Esophagus muscularis mucosa (tissue), 4 donors: ENCODE results near the gene KRT36. TPM values are rescaled to one million over a fixed set of nuclear protein-coding genes. Genes with fewer than 3 reads are reported as not detected.
A peak's percentile ranks its signal among the peaks of the same experiment; 100 is the strongest.

Experiments
- DNase-seq: peaks from one replicate; pipeline ENCODE4 v3.0.0-alpha.2; 2017; ENCODE audit errors: extremely low spot score
- H3K27ac ChIP-seq, 4 donors: fragments of 200-600 bp; sonication (generic); replicated peaks in 1 of 4; 1 replicate in 3 of 4; 2 replicates in 1 of 4; pipeline ENCODE4 v1.5.1; 2016 to 2019; ENCODE audit warnings: mild to moderate bottlenecking in 1 of 4
- H3K27me3 ChIP-seq, 4 donors: fragments of 200-600 bp; sonication (generic); one replicate each; pipeline versions ENCODE4 v1.5.1 to v1.6.0; 2016 to 2019
- H3K36me3 ChIP-seq, 4 donors: fragments of 200-600 bp; sonication (generic); one replicate each; pipeline ENCODE4 v1.5.1; 2016 to 2019
- H3K4me1 ChIP-seq, 4 donors: fragments of 200-600 bp; sonication (generic); one replicate each; pipeline ENCODE4 v1.5.1; 2016 to 2019
- H3K4me3 ChIP-seq, 4 donors: fragments of 200-600 bp; sonication (generic); 1 replicate in 2 of 4; 2 replicates in 2 of 4; pipeline ENCODE4 v1.5.1; 2016 to 2019; ENCODE audit warnings: mild to moderate bottlenecking in 4 of 4, moderate library complexity in 1 of 4
- H3K9me3 ChIP-seq, 4 donors: fragments of 200-600 bp; sonication (generic); 1 replicate in 3 of 4; 2 replicates in 1 of 4; pipeline ENCODE4 v1.5.1; 2016 to 2019
- CTCF ChIP-seq, 3 experiments: fragments of 200-600 bp in 2 of 3; fragments of 450-650 bp in 1 of 3; sonication (generic) in 2 of 3; IDR thresholded peaks; one replicate each; pipeline ENCODE4 v1.5.1; 2017 to 2019; ENCODE audit warnings: antibody characterized with exemption in 3 of 3, mild to moderate bottlenecking in 2 of 3, moderate library complexity in 1 of 3
- EP300 ChIP-seq: sonication (generic); formaldehyde crosslinking; IDR thresholded peaks from one replicate; pipeline ENCODE4 v1.6.1; 2017; ENCODE audit warnings: antibody characterized with exemption
- POLR2A ChIP-seq: fragments of 450-650 bp; IDR thresholded peaks from one replicate; pipeline ENCODE4 v1.6.1; 2017; ENCODE audit warnings: antibody characterized with exemption, moderate library complexity, mild to moderate bottlenecking, low read depth
- POLR2AphosphoS5 ChIP-seq, 2 donors: sonication (generic); formaldehyde crosslinking; IDR thresholded peaks; one replicate each; pipeline ENCODE4 v1.6.1; 2017; ENCODE audit warnings: antibody characterized with exemption in 2 of 2
- WGBS: methylation state at CpG from one replicate; pipeline ENCODE4 v1.1.5; 2018; 5-methylcytosine and 5-hydroxymethylcytosine counted together
- intact Hi-C: fragments of 100-400 bp; cut with DNase I; formaldehyde crosslinking; loops from one replicate; pipeline ENCODE4 v1.15.1; 2023
- total RNA-seq, 4 donors: library from RNA; depleted of rRNA; stranded (reverse); fragments of >200 nt; gene quantifications; one replicate each; pipeline versions ENCODE4 v1.1.0 to v1.2.1, GENCODE V29; 2016

KRT36 gene
- total RNA-seq, 4 donors from 2014 or later = not detected

DNA sequence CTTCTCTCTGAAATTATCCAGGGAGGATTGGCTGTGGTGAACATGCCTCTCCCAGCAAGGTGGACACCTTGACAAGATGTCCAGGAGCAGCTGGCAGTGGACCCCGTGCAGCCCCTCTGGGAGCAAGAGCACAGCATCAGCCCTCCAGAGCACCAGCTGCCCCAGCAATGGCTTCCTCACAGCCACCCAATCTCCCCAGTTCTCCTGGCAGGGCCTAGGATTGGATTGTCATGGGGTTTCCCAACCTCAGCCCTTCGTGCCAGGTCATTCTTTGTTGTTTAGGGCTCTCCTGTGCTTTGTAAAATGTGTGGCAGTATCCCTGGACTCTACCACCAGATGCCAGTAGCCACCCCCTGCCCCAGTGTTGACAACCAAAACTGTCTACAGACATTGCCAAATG, 1.8 kb upstream of the KRT36 start:
- no peak overlapping the region for H3K27ac ChIP-seq
- intact Hi-C loops = no loop called here

GRCh38 chr17:41490000-41490990, 585 bp upstream of the KRT36 start:
- Histone ChIP-seq H3K27me3 (peaks cover 0 to 7% (median 0%) of the 10 kb centered on the region in 4 donors), H3K9me3 (no peaks in the 10 kb centered on the region), H3K27ac (no peak overlapping the region), H3K4me1 (peaks cover 3 to 15% (median 10%) of the 10 kb centered on the region in 4 donors), H3K36me3 (no peaks in the 10 kb centered on the region), H3K4me3 (no peak overlapping the region)
- WGBS = 88% methylated on average over 10 of the region's 10 CpGs
- DNase-seq = no peak
- intact Hi-C loops = no loop called here
- TF ChIP-seq POLR2A = no peak
- TF ChIP-seq CTCF (IDR thresholded peaks at IDR 0.05) = no peak
- TF ChIP-seq EP300 = no peak
- no peak for TF ChIP-seq POLR2AphosphoS5 (IDR thresholded peaks at IDR 0.05)

More for the DNA sequence above, 1.8 kb upstream of the KRT36 start:
- no peak for DNase-seq
- H3K36me3 ChIP-seq = no peaks in the 10 kb centered on the region
- H3K9me3 ChIP-seq = no peaks in the 10 kb centered on the region
- H3K4me1 ChIP-seq = peaks cover 3 to 16% (median 10%) of the 10 kb centered on the region in 4 donors
- peaks cover 0 to 7% (median 0%) of the 10 kb centered on the region in 4 donors for H3K27me3 ChIP-seq
- H3K4me3 ChIP-seq = no peak overlapping the region
- TF ChIP-seq CTCF (IDR thresholded peaks at IDR 0.05) = no peak
- no peak for TF ChIP-seq EP300
- TF ChIP-seq POLR2A = no peak
- no peak for TF ChIP-seq POLR2AphosphoS5 (IDR thresholded peaks at IDR 0.05)
- 88% methylated on average over 1 of the region's 2 CpGs for WGBS

DNA sequence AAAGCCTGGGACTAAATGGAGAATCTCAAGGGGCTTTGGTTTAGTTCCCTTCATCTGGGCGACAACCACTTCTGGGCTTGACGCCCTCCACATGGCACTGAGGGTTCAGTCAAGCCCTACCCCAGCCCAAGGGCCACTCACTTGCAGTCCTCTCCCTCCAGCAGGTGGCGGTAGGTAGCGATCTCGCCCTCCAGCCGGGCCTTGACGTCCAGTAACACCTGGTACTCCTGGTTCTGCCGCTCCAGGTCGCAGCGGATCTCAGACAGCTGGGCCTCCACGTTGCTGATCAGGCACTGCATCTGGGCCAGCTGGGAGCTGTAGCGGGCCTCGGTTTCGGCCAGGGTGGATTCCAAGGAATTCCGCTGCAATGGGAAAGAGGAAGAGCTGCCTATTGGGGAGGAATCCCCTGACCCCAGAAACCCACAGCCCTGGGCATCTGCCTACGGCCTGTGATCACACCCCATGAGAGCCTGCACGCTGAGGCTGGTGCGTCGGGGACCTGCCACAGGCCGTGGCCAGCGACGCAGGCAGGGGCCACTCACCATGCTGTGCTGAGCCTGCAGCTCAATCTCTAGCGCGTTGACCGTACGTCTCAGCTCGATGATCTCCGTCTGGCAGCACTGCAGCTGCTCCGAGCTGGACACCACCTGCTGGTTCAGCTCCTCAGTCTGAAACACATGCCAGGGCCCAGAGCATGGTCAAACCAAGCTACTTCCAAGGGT, 2.7 kb downstream of the KRT36 start:
- H3K9me3 ChIP-seq = no peaks in the 10 kb centered on the region
- no peak for TF ChIP-seq EP300
- TF ChIP-seq CTCF (IDR thresholded peaks at IDR 0.05) = peak in 1 of 3 experiments; percentile 15
- no peak for DNase-seq
- H3K36me3 ChIP-seq = no peaks in the 10 kb centered on the region
- H3K4me3 ChIP-seq = no peak overlapping the region
- WGBS = 62% methylated on average over 18 of the region's 29 CpGs
- intact Hi-C loops = no loop called here
- no peaks in the 10 kb centered on the region for H3K4me1 ChIP-seq
- peaks cover 0 to 7% (median 0%) of the 10 kb centered on the region in 4 donors for H3K27me3 ChIP-seq
- no peak overlapping the region for H3K27ac ChIP-seq

GRCh38 chr17:41486316-41486715, 3.4 kb downstream of the KRT36 start:
- TF ChIP-seq CTCF (IDR thresholded peaks at IDR 0.05) (no peak), POLR2A (no peak), POLR2AphosphoS5 (IDR thresholded peaks at IDR 0.05) (no peak), EP300 (no peak)
- Histone ChIP-seq H3K27ac (no peak overlapping the region), H3K9me3 (no peaks in the 10 kb centered on the region), H3K4me1 (no peaks in the 10 kb centered on the region), H3K27me3 (peaks cover 0 to 7% (median 0%) of the 10 kb centered on the region in 4 donors), H3K4me3 (no peak overlapping the region), H3K36me3 (no peaks in the 10 kb centered on the region)
- WGBS = 98% methylated on average over 12 of the region's 13 CpGs
- DNase-seq = no peak
- intact Hi-C loops = no loop called here
